Activated CD4-positive, alpha-beta T cell treated with anti-CD3 and anti-CD28 coated beads for 48 hours (primary cell): ENCODE results near the gene SIRPA.
A peak's percentile ranks its signal among the peaks of the same experiment; 100 is the strongest.

Experiments used
- DNase-seq: peaks from one replicate; pipeline ENCODE4 v3.0.0-alpha.2; 2020

The SIRPA gene

GRCh38 chr20:1888796-1889463 lies 6.3 kb upstream of the SIRPA start:
- DNase-seq = no peak

GRCh38 chr20:1890469-1891262 lies 4.5 kb upstream of the SIRPA start:
- DNase-seq = no peak

- DNase-seq = no peak
Measured at GRCh38 chr20:1891263-1892118, 3.7 kb upstream of the SIRPA start.

GRCh38 chr20:1892119-1892385 lies 3.2 kb upstream of the SIRPA start:
- no peak for DNase-seq

- no peak for DNase-seq
Measured at GRCh38 chr20:1893721-1894470, 1.3 kb upstream of the SIRPA start.

GRCh38 chr20:1894471-1894950 lies 696 bp upstream of the SIRPA start:
- peak; percentile 25 for DNase-seq

- DNase-seq = no peak
Measured at GRCh38 chr20:1895674-1896483, 672 bp downstream of the SIRPA start.

- no peak for DNase-seq
Measured at GRCh38 chr20:1896484-1897258, 1.5 kb downstream of the SIRPA start.

- no peak for DNase-seq
Measured at GRCh38 chr20:1897541-1897940, 2.3 kb downstream of the SIRPA start.

GRCh38 chr20:1897965-1898464 lies 2.8 kb downstream of the SIRPA start:
- DNase-seq = no peak

GRCh38 chr20:1898482-1899240 lies 3.5 kb downstream of the SIRPA start:
- no peak for DNase-seq

- DNase-seq = no peak
Measured at GRCh38 chr20:1899241-1899525, 4.0 kb downstream of the SIRPA start.

GRCh38 chr20:1900321-1900801 lies 5.2 kb downstream of the SIRPA start:
- DNase-seq = no peak

- DNase-seq = no peak
Measured at GRCh38 chr20:1901704-1902103, 6.5 kb downstream of the SIRPA start.

- DNase-seq = no peak
Measured at GRCh38 chr20:1902188-1902587, 7.0 kb downstream of the SIRPA start.

- no peak for DNase-seq
Measured at GRCh38 chr20:1904135-1904534, 8.9 kb downstream of the SIRPA start.

GRCh38 chr20:1905009-1905408 lies 9.8 kb downstream of the SIRPA start:
- no peak for DNase-seq

- no peak for DNase-seq
Measured at GRCh38 chr20:1905693-1906092, 10.5 kb downstream of the SIRPA start.

- no peak for DNase-seq
Measured at GRCh38 chr20:1906361-1907051, 11.3 kb downstream of the SIRPA start.

GRCh38 chr20:1907586-1907985 lies 12.4 kb downstream of the SIRPA start:
- DNase-seq = no peak
